AG04449 (cell line): ENCODE data around the gene HAPLN1.

Experiments
- CTCF ChIA-PET: fragments of 350-600 bp; formaldehyde crosslinking; extraction: SDS; loops from one replicate; lab custom pipeline; 2021; ENCODE audit warnings: antibody characterized with exemption; lab: Yijun Ruan, JAX
- POLR2A ChIA-PET: fragments of 400-600, 350-600 bp; formaldehyde crosslinking; extraction: SDS; loops from one replicate; lab custom pipeline; 2020; ENCODE audit warnings: antibody characterized with exemption, inconsistent platforms; lab: Yijun Ruan, JAX
- DNase-seq: peaks from one replicate; pipeline ENCODE4 v3.0.0-alpha.2; 2010; ENCODE audit warnings: low read depth, low spot score
- H3K4me3 ChIP-seq: 2 replicates; pipeline ENCODE4 v1.5.1; 2011; ENCODE audit warnings: low read depth, mild to moderate bottlenecking, control low read depth, low read length
- CTCF ChIP-seq: IDR thresholded peaks from one replicate; pipeline ENCODE4 v1.5.1; 2011; ENCODE audit warnings: mild to moderate bottlenecking, moderate library complexity, low read length, control low read depth, inconsistent platforms; ENCODE audit not compliant: insufficient read depth; ENCODE audit errors: missing control alignments

HAPLN1 gene

GRCh38 chr5:83731638-83732037 lies 11.0 kb upstream of the HAPLN1 start:
- no peak overlapping the region for H3K4me3 ChIP-seq
- ChIA-PET CTCF (interaction anchor here (1.5 to 2.6 kb wide), 3 partner anchors 9 to 196 kb away, joined by 3 to 9 read pairs (median 6); no protein-coding TSS in a partner anchor), POLR2A (no interaction called here)
- no peak for DNase-seq
- no peak for TF ChIP-seq CTCF

GRCh38 chr5:83729362-83729761 lies 8.7 kb upstream of the HAPLN1 start:
- no peak overlapping the region for H3K4me3 ChIP-seq
- TF ChIP-seq CTCF: no peak
- CTCF ChIA-PET: no interaction called here
- no peak for DNase-seq
- POLR2A ChIA-PET: no interaction called here

GRCh38 chr5:83726912-83727311 lies 6.3 kb upstream of the HAPLN1 start:
- H3K4me3 ChIP-seq: no peak overlapping the region
- TF ChIP-seq CTCF: no peak
- no peak for DNase-seq
- CTCF ChIA-PET: interaction anchor here (0.8 to 7.7 kb wide), 3 partner anchors 186 to 200 kb away, joined by 3 to 97 read pairs (median 3); no protein-coding TSS in a partner anchor
- POLR2A ChIA-PET: no interaction called here

GRCh38 chr5:83724935-83725334 lies 4.3 kb upstream of the HAPLN1 start:
- DNase-seq: no peak
- H3K4me3 ChIP-seq: no peak overlapping the region
- ChIA-PET CTCF (interaction anchor here (1.3 to 7.7 kb wide), 2 partner anchors 202 to 529 kb away, joined by 3 to 97 read pairs; no protein-coding TSS in a partner anchor), POLR2A (no interaction called here)
- no peak for TF ChIP-seq CTCF

- ChIA-PET POLR2A (interaction anchor here (0.6 kb wide), 1 partner anchor 192 kb away, joined by 4 read pairs; no protein-coding TSS in a partner anchor), CTCF (interaction anchor here (1.2 to 7.7 kb wide), 4 partner anchors 10 to 531 kb away, joined by 3 to 97 read pairs (median 4); no protein-coding TSS in a partner anchor)
- H3K4me3 ChIP-seq: no peak overlapping the region
- DNase-seq: no peak
- no peak for TF ChIP-seq CTCF
Observed at GRCh38 chr5:83724001-83724400, 3.3 kb upstream of the HAPLN1 start.

GRCh38 chr5:83723031-83723430 lies 2.4 kb upstream of the HAPLN1 start:
- no peak overlapping the region for H3K4me3 ChIP-seq
- no peak for DNase-seq
- no peak for TF ChIP-seq CTCF
- CTCF ChIA-PET: interaction anchor here (1.1 to 7.7 kb wide), 9 partner anchors 9 to 1326 kb away, joined by 3 to 97 read pairs (median 4); no protein-coding TSS in a partner anchor
- POLR2A ChIA-PET: interaction anchor here (3.3 kb wide), 1 partner anchor 202 kb away, joined by 31 read pairs; no protein-coding TSS in a partner anchor
